GM08714 (cell line): ENCODE data around the gene WDR86.

Source experiments
- H3K4me3 ChIP-seq: fragments of 200-500 bp; sonication (Bioruptor generic); 2 replicates; pipeline ENCODE4 v1.5.1; 2014; ENCODE audit warnings: mild to moderate bottlenecking, low read length, inconsistent platforms
- ZNF274 ChIP-seq: IDR thresholded peaks from 2 replicates; pipeline ENCODE4 v1.6.1; 2012; ENCODE audit warnings: mild to moderate bottlenecking, low read depth, low read length

WDR86 gene

GRCh38 chr7:151435103-151435916 is 25.5 kb upstream of the WDR86 start:
- TF ChIP-seq ZNF274 = no peak
- no peak overlapping the region for H3K4me3 ChIP-seq

- no peak for TF ChIP-seq ZNF274
- H3K4me3 ChIP-seq = no peak overlapping the region
Observed at GRCh38 chr7:151434549-151434948, 24.7 kb upstream of the WDR86 start.

- H3K4me3 ChIP-seq = no peak overlapping the region
- TF ChIP-seq ZNF274 = no peak
Observed at GRCh38 chr7:151433721-151434400, 24.0 kb upstream of the WDR86 start.

GRCh38 chr7:151432658-151433521 is 23.1 kb upstream of the WDR86 start:
- H3K4me3 ChIP-seq = no peak overlapping the region
- TF ChIP-seq ZNF274 = no peak

- TF ChIP-seq ZNF274 = no peak
Observed at GRCh38 chr7:151431768-151432311, 22.0 kb upstream of the WDR86 start.

GRCh38 chr7:151431281-151431767 is 21.5 kb upstream of the WDR86 start:
- TF ChIP-seq ZNF274 = no peak
- no peak overlapping the region for H3K4me3 ChIP-seq

More at GRCh38 chr7:151431768-151432311, 22.0 kb upstream of the WDR86 start:
- no peak overlapping the region for H3K4me3 ChIP-seq

DNA sequence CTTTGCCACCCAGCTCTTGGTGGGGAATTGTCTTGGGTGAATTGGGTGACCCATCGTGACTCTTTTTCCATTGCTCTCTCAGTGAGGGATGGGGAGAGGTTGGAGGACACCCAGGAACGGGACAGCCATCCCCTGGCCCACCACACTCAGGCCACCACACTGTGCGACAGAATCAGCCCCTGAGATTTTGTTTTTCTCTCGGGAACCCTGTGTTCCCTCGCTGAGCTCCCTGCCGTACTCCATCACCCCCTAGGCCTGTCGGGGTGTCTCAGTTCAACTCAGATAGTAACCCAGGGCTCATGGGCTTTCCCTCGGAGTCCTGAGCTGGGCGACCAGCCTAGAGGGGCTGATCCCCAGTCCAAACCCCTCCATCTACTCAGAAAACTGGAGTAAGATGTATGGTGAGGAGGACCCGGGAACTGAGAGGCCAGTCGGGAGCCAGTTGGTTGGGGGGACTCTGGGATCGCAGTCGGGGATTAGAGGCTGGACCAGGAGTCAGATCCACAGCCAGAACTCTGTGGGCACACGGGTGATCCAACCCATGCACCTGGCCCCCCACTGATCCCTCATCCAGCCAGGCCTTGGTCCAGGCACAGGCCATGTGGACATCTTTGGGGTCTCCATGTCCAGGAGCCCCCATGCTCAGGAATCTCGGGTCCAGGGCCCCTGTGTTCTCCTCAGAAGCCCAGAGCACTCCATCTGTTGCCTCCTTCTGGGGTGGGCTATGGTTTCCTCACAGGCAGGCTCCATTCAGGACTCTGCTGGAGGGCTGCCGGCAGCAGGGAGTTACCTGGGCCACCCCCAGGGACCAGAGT is 20.8 kb upstream of the WDR86 start:
- H3K4me3 ChIP-seq = no peak overlapping the region
- TF ChIP-seq ZNF274 = no peak

- no peak for TF ChIP-seq ZNF274
- H3K4me3 ChIP-seq = no peak overlapping the region
Observed at GRCh38 chr7:151429560-151430331, 19.9 kb upstream of the WDR86 start.

DNA sequence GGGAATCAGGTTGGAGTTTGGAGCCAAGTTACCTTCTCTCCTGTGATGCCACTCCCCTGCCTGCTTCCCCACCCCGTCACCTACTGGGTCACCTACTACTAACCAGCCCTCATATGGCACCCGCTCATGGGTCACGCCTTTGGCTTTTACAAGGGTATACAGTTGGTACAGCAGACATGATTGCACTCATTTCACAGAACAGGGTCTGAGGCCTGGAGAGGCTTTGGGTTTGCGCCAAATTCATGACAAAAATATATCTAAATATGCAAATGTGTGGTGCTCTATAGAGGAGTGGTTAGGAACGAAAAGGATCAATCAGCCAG is 19.4 kb upstream of the WDR86 start:
- H3K4me3 ChIP-seq = no peak overlapping the region
- TF ChIP-seq ZNF274 = no peak

GRCh38 chr7:151428378-151429236 is 18.8 kb upstream of the WDR86 start:
- TF ChIP-seq ZNF274 = no peak

GRCh38 chr7:151427705-151428377 is 18.0 kb upstream of the WDR86 start:
- H3K4me3 ChIP-seq = no peak overlapping the region
- no peak for TF ChIP-seq ZNF274

More at GRCh38 chr7:151428378-151429236, 18.8 kb upstream of the WDR86 start:
- no peak overlapping the region for H3K4me3 ChIP-seq
